IMR-90 (cell line): ENCODE measurements around the gene PTPRN2.

Experiments used
- CHD1 ChIP-seq: IDR thresholded peaks from 2 replicates; pipeline ENCODE4 v1.6.1; 2012; ENCODE audit warnings: low read depth, low read length, improper control_type of control experiment
- MAZ ChIP-seq: IDR thresholded peaks from 2 replicates; pipeline ENCODE4 v1.6.1; 2012; ENCODE audit warnings: low read depth, mild to moderate bottlenecking, low read length, improper control_type of control experiment, moderate library complexity, borderline replicate concordance
- MXI1 ChIP-seq: IDR thresholded peaks from 2 replicates; pipeline ENCODE4 v1.6.1; 2012; ENCODE audit warnings: low read depth, mild to moderate bottlenecking, low read length, moderate library complexity, borderline replicate concordance
- POLR2A ChIP-seq: IDR thresholded peaks from 2 replicates; pipeline ENCODE4 v1.6.1; 2012; ENCODE audit warnings: mild to moderate bottlenecking, low read depth, low read length
- RAD21 ChIP-seq: IDR thresholded peaks from 2 replicates; pipeline ENCODE4 v1.6.1; 2012; ENCODE audit warnings: low read length, improper control_type of control experiment
- SMC3 ChIP-seq: fragments of 150-350 bp; IDR thresholded peaks from 2 replicates; pipeline ENCODE4 v1.6.1; 2016; ENCODE audit warnings: low read depth, mild to moderate bottlenecking, antibody characterized with exemption, low read length, moderate library complexity
- TF ChIP-seq, protein P1 (sequence below): conservative IDR thresholded peaks from 2 replicates; pipeline ENCODE4 v1.5.1; 2012; ENCODE audit warnings: mild to moderate bottlenecking, low read depth, low read length, improper control_type of control experiment
- TF ChIP-seq, protein P2 (sequence below): fragments of 150-350 bp; IDR thresholded peaks from 2 replicates; pipeline ENCODE4 v1.6.1; 2017; ENCODE audit warnings: mild to moderate bottlenecking, antibody characterized with exemption, low read length, low read depth

- TF ChIP-seq POLR2A, result no peak
- no peak for TF ChIP-seq SMC3
- TF ChIP-seq, protein P1, sequence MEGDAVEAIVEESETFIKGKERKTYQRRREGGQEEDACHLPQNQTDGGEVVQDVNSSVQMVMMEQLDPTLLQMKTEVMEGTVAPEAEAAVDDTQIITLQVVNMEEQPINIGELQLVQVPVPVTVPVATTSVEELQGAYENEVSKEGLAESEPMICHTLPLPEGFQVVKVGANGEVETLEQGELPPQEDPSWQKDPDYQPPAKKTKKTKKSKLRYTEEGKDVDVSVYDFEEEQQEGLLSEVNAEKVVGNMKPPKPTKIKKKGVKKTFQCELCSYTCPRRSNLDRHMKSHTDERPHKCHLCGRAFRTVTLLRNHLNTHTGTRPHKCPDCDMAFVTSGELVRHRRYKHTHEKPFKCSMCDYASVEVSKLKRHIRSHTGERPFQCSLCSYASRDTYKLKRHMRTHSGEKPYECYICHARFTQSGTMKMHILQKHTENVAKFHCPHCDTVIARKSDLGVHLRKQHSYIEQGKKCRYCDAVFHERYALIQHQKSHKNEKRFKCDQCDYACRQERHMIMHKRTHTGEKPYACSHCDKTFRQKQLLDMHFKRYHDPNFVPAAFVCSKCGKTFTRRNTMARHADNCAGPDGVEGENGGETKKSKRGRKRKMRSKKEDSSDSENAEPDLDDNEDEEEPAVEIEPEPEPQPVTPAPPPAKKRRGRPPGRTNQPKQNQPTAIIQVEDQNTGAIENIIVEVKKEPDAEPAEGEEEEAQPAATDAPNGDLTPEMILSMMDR, result no peak
- TF ChIP-seq RAD21, result no peak
- no peak for TF ChIP-seq CHD1
- TF ChIP-seq MAZ, result no peak
- no peak for TF ChIP-seq MXI1
- TF ChIP-seq, protein P2, sequence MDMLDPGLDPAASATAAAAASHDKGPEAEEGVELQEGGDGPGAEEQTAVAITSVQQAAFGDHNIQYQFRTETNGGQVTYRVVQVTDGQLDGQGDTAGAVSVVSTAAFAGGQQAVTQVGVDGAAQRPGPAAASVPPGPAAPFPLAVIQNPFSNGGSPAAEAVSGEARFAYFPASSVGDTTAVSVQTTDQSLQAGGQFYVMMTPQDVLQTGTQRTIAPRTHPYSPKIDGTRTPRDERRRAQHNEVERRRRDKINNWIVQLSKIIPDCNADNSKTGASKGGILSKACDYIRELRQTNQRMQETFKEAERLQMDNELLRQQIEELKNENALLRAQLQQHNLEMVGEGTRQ, result no peak
These were observed 476.4 kb downstream of the PTPRN2 start for GRCh38 chr7:158111049-158111751.
